B cell (primary cell): ENCODE results near the gene ASGR2. TPM values are rescaled to one million over a fixed set of nuclear protein-coding genes. Genes with fewer than 3 reads are reported as not detected.

ENCODE experiments used
- ATAC-seq: fragments of 200-7000 bp; cut with Tn5 transposase; one replicate; pipeline ENCODE4 v1.10.0; 2021; ENCODE audit warnings: low read depth, mild to moderate bottlenecking, moderate number of reproducible peaks, moderate library complexity
- CTCF ChIA-PET: fragments of 350-600 bp; sonication (Branson Sonifier 250); formaldehyde crosslinking; loops from one replicate; lab custom pipeline; 2021; ENCODE audit warnings: antibody characterized with exemption, inconsistent platforms; lab: Charles Lee
- POLR2A ChIA-PET: fragments of 350-600 bp; sonication (Branson Sonifier 250); formaldehyde crosslinking; loops from one replicate; lab custom pipeline; 2021; ENCODE audit warnings: antibody characterized with exemption; lab: Charles Lee
- DNase-seq: peaks from one replicate; pipeline ENCODE4 v3.0.0; 2013
- H2AFZ ChIP-seq: 2 replicates; pipeline ENCODE4 v1.6.1; 2012; ENCODE audit warnings: mild to moderate bottlenecking, low read depth, low read length; ENCODE audit not compliant: insufficient read depth, poor library complexity, severe bottlenecking
- H3K27ac ChIP-seq, 2 donors: 1 replicate in 1 of 2; 2 replicates in 1 of 2; pipeline ENCODE4 v1.5.1; 2012 to 2013; ENCODE audit warnings: low read length in 2 of 2, mild to moderate bottlenecking in 2 of 2, moderate library complexity in 1 of 2
- H3K27me3 ChIP-seq, 4 experiments: fragments of 200-600 bp in 1 of 4; sonication (generic) in 1 of 4; replicated peaks in 1 of 4; 1 replicate in 2 of 4; 2 replicates in 2 of 4; pipeline versions ENCODE4 v1.6.1 to v1.7.0; 2013 to 2016; ENCODE audit warnings: low read length in 3 of 4, mild to moderate bottlenecking in 2 of 4, mixed read lengths in 1 of 4, moderate library complexity in 1 of 4; ENCODE audit not compliant: insufficient read depth in 4 of 4, control insufficient read depth in 3 of 4; ENCODE audit errors: control extremely low read depth in 1 of 4
- H3K36me3 ChIP-seq, 2 experiments: replicated peaks in 1 of 2; 1 replicate in 1 of 2; 2 replicates in 1 of 2; pipeline versions ENCODE4 v1.6.1 to v1.7.1; 2013; ENCODE audit warnings: low read length in 1 of 2; ENCODE audit not compliant: insufficient read depth in 2 of 2, control insufficient read depth in 1 of 2; ENCODE audit errors: control extremely low read depth in 1 of 2, extremely low read depth in 1 of 2
- H3K4me1 ChIP-seq, 2 donors: fragments of 200-600 bp in 1 of 2; sonication (generic) in 1 of 2; 1 replicate in 1 of 2; 2 replicates in 1 of 2; pipeline versions ENCODE4 v1.5.1 to v1.6.1; 2013 to 2017; ENCODE audit warnings: low read length in 2 of 2; ENCODE audit not compliant: control insufficient read depth in 2 of 2, insufficient read depth in 2 of 2
- H3K4me2 ChIP-seq: replicated peaks from 2 replicates; pipeline ENCODE3; 2012; ENCODE audit warnings: mild to moderate bottlenecking, low read depth, low read length; ENCODE audit not compliant: poor library complexity, severe bottlenecking
- H3K4me3 ChIP-seq, 5 experiments: fragments of 200-600 bp in 1 of 5; sonication (generic) in 1 of 5; 1 replicate in 3 of 5; 2 replicates in 2 of 5; pipeline versions ENCODE4 v1.5.1 to v1.7.0; 2011 to 2016; ENCODE audit warnings: low read length in 4 of 5, mild to moderate bottlenecking in 4 of 5, low read depth in 2 of 5, control low read depth in 1 of 5, moderate library complexity in 1 of 5; ENCODE audit not compliant: insufficient read depth in 1 of 5; ENCODE audit errors: control extremely low read depth in 1 of 5, extremely low read depth in 1 of 5
- H3K79me2 ChIP-seq: fragments of 200-600 bp; sonication (generic); one replicate; pipeline ENCODE4 v1.6.0; 2016; ENCODE audit warnings: low read length; ENCODE audit not compliant: control insufficient read depth, insufficient read depth
- H3K9ac ChIP-seq: fragments of 200-600 bp; sonication (generic); 2 replicates; pipeline ENCODE4 v1.6.1; 2017; ENCODE audit warnings: mild to moderate bottlenecking, low read length, moderate library complexity
- H3K9me3 ChIP-seq, 3 donors: one replicate each; pipeline versions ENCODE4 v1.6.1 to v1.7.1; 2013; ENCODE audit warnings: low read length in 2 of 3; ENCODE audit not compliant: control insufficient read depth in 2 of 3, insufficient read depth in 1 of 3; ENCODE audit errors: control extremely low read depth in 1 of 3
- H4K20me1 ChIP-seq: 2 replicates; pipeline ENCODE4 v1.6.0; 2012; ENCODE audit warnings: mild to moderate bottlenecking, low read length; ENCODE audit not compliant: insufficient read depth, control insufficient read depth, poor library complexity, severe bottlenecking
- H3K27ac Mint-ChIP-seq: one replicate; pipeline ENCODE4 v1.8.0; 2021; ENCODE audit warnings: mixed read lengths
- H3K27me3 Mint-ChIP-seq: one replicate; pipeline ENCODE4 v1.8.0; 2021; ENCODE audit warnings: mixed read lengths
- H3K4me1 Mint-ChIP-seq: one replicate; pipeline ENCODE4 v1.8.0; 2021; ENCODE audit warnings: mixed read lengths
- H3K4me3 Mint-ChIP-seq: one replicate; pipeline ENCODE4 v1.8.0; 2021; ENCODE audit warnings: mixed read lengths
- H3K9me3 Mint-ChIP-seq: one replicate; pipeline ENCODE4 v1.8.0; 2022; ENCODE audit warnings: mixed read lengths; ENCODE audit not compliant: insufficient read depth
- CTCF ChIP-seq: fragments of 200-600 bp; IDR thresholded peaks from one replicate; pipeline ENCODE4 v1.8.0; 2022; ENCODE audit warnings: antibody characterized with exemption, mild to moderate bottlenecking
- EZH2 ChIP-seq: IDR thresholded peaks from 2 replicates; pipeline ENCODE4 v1.6.1; 2012; ENCODE audit warnings: borderline replicate concordance, low read depth, mild to moderate bottlenecking, moderate library complexity, low read length; ENCODE audit not compliant: insufficient read depth, poor library complexity, severe bottlenecking
- WGBS: methylation state at CpG from one replicate; pipeline ENCODE4 v1.1.5; 2013; ENCODE audit warnings: missing lambda C conversion rate; ENCODE audit not compliant: insufficient coverage; 5-methylcytosine and 5-hydroxymethylcytosine counted together
- intact Hi-C: fragments of 100-400 bp; cut with micrococcal nuclease; formaldehyde crosslinking; loops from one replicate; pipeline ENCODE4 v1.10.0; 2022
- polyA plus RNA-seq: library from polyadenylated mRNA; depleted of rRNA; stranded (reverse); fragments of >200 nt; gene quantifications from 2 replicates; pipeline ENCODE4 v1.2.3, GENCODE V29; 2012
- total RNA-seq, 2 donors: library from RNA; stranded (reverse); fragments of 120-200 nt in 1 of 2; gene quantifications; 1 replicate in 1 of 2; 2 replicates in 1 of 2; pipeline versions ENCODE4 v1.2.3 to v1.2.4, GENCODE V29; 2013 to 2022

Gene ASGR2
- total and polyA plus RNA-seq, 2 donors (not counting 1 experiment from before 2014, with no cell fraction given): 1.00 TPM; not detected in 1

GRCh38 chr17:7156342-7156940 lies 41.8 kb upstream of the ASGR2 start:
- no peak for ATAC-seq
- CTCF ChIA-PET: interaction anchor here (0.7 to 0.8 kb wide), 2 partner anchors 9 to 69 kb away, joined by 3 to 4 read pairs; no protein-coding TSS in a partner anchor
- no peak overlapping the region for H3K27ac Mint-ChIP-seq

More at GRCh38 chr17:7156342-7156940, 41.8 kb upstream of the ASGR2 start:
- Histone ChIP-seq H3K36me3 (no peaks in the 10 kb centered on the region), H3K9ac (no peak overlapping the region), H3K4me2 (no peak overlapping the region), H3K4me1 (no peaks in the 10 kb centered on the region), H2AFZ (no peak overlapping the region), H3K27ac (no peak overlapping the region), H3K4me3 (no peak overlapping the region), H3K9me3 (no peaks in the 10 kb centered on the region), H3K79me2 (no peaks in the 10 kb centered on the region), H3K27me3 (peaks cover 0 to 2% (median 1%) of the 10 kb centered on the region in 4 experiments), H4K20me1 (no peaks in the 10 kb centered on the region)
- no peaks in the 10 kb centered on the region for H3K4me1 Mint-ChIP-seq
- intact Hi-C loops: no loop called here
- no peaks in the 10 kb centered on the region for H3K9me3 Mint-ChIP-seq
- H3K27me3 Mint-ChIP-seq: peaks cover 42% of the 10 kb centered on the region
- H3K4me3 Mint-ChIP-seq: no peak overlapping the region
- POLR2A ChIA-PET: no interaction called here
- TF ChIP-seq CTCF (no peak), EZH2 (no peak)
- DNase-seq: no peak
- 94% methylated on average over 6 of the region's 10 CpGs for WGBS
